Tibial nerve (tissue), 4 donors: ENCODE data around the gene PTPA. TPM values are rescaled to one million over a fixed set of nuclear protein-coding genes. Genes with fewer than 3 reads are reported as not detected.
A peak's percentile ranks its signal among the peaks of the same experiment; 100 is the strongest.
"Not testable (repeated sequence)": the region's sequence is repeated elsewhere in the genome, so short reads cannot be mapped to it uniquely, and the experiment has no call there.

ENCODE experiments used
- DNase-seq, 2 donors: peaks; one replicate each; pipeline ENCODE4 v3.0.0-alpha.2; 2019; ENCODE audit warnings: low spot score in 2 of 2
- H3K27ac ChIP-seq, 4 donors: fragments of 200-600 bp; sonication (generic) in 3 of 4; one replicate each; pipeline ENCODE4 v1.5.1; 2017 to 2019; ENCODE audit warnings: mild to moderate bottlenecking in 1 of 4
- H3K27me3 ChIP-seq, 2 donors: fragments of 200-600 bp; sonication (generic) in 1 of 2; one replicate each; pipeline versions ENCODE4 v1.5.1 to v1.6.0; 2017 to 2019
- H3K36me3 ChIP-seq, 3 donors: fragments of 200-600 bp; sonication (generic); one replicate each; pipeline ENCODE4 v1.5.1; 2018 to 2019
- H3K4me1 ChIP-seq, 4 donors: fragments of 200-600 bp; sonication (generic) in 3 of 4; one replicate each; pipeline ENCODE4 v1.5.1; 2017 to 2019
- H3K4me3 ChIP-seq, 4 donors: fragments of 200-600 bp; sonication (generic) in 3 of 4; one replicate each; pipeline ENCODE4 v1.5.1; 2017 to 2019; ENCODE audit warnings: mild to moderate bottlenecking in 1 of 4, moderate library complexity in 1 of 4
- H3K9me3 ChIP-seq, 4 donors: fragments of 200-600 bp; sonication (generic) in 3 of 4; one replicate each; pipeline ENCODE4 v1.5.1; 2017 to 2019
- CTCF ChIP-seq, 5 experiments: fragments of 200-600 bp in 3 of 5; fragments of 450-650 bp in 2 of 5; sonication (generic) in 3 of 5; IDR thresholded peaks; one replicate each; pipeline ENCODE4 v1.5.1; 2016 to 2019; ENCODE audit warnings: antibody characterized with exemption in 5 of 5, mild to moderate bottlenecking in 3 of 5, moderate library complexity in 2 of 5
- EP300 ChIP-seq, 2 donors: sonication (generic); formaldehyde crosslinking; IDR thresholded peaks; one replicate each; pipeline ENCODE4 v1.6.1; 2017; ENCODE audit warnings: antibody characterized with exemption in 2 of 2, mild to moderate bottlenecking in 1 of 2
- POLR2A ChIP-seq, 2 donors: fragments of 450-650 bp; IDR thresholded peaks; one replicate each; pipeline ENCODE4 v1.6.1; 2017; ENCODE audit warnings: antibody characterized with exemption in 2 of 2, mild to moderate bottlenecking in 2 of 2, moderate library complexity in 2 of 2
- WGBS, 2 donors: methylation state at CpG; one replicate each; pipeline ENCODE4 v1.1.5; 2018; 5-methylcytosine and 5-hydroxymethylcytosine counted together
- total RNA-seq, 4 donors: library from RNA; depleted of rRNA; stranded (reverse); fragments of >200 nt; gene quantifications; one replicate each; pipeline ENCODE4 v1.1.0, GENCODE V29; 2016

The PTPA gene
- total RNA-seq, 4 donors from 2014 or later = 38.0 to 50.1 (median 44.0) TPM

GRCh38 chr9:129124506-129125069, 13.4 kb downstream of the PTPA start:
- H3K27ac ChIP-seq = no peak overlapping the region
- 71 to 87% methylated on average over 3 of the region's 3 CpGs for WGBS, 2 donors
- no peaks in the 10 kb centered on the region for H3K4me1 ChIP-seq
- no peak for DNase-seq
- no peak overlapping the region for H3K4me3 ChIP-seq
- H3K27me3 ChIP-seq = no peaks in the 10 kb centered on the region
- H3K9me3 ChIP-seq = no peaks in the 10 kb centered on the region
- H3K36me3 ChIP-seq = peaks cover 0 to 82% (median 6%) of the 10 kb centered on the region in 3 donors
- TF ChIP-seq CTCF (IDR thresholded peaks at IDR 0.05) = no peak
- no peak for TF ChIP-seq POLR2A (IDR thresholded peaks at IDR 0.05)
- TF ChIP-seq EP300 (IDR thresholded peaks at IDR 0.05) = no peak

GRCh38 chr9:129125478-129125877, 14.3 kb downstream of the PTPA start:
- 88 to 96% methylated on average over 8 of the region's 8 CpGs for WGBS, 2 donors
- Histone ChIP-seq H3K9me3 (no peaks in the 10 kb centered on the region), H3K36me3 (peaks cover 0 to 89% (median 5%) of the 10 kb centered on the region in 3 donors)

GRCh38 chr9:129126749-129127618, 15.8 kb downstream of the PTPA start:
- WGBS, 2 donors = 69 to 84% methylated on average over 10 of the region's 10 CpGs
- H3K27ac ChIP-seq = peak overlapping the region in 1 of 4 donors; percentile 43
- no peak for DNase-seq
- H3K36me3 ChIP-seq = peaks cover 0 to 79% (median 0%) of the 10 kb centered on the region in 3 donors
- peaks cover 0 to 7% (median 0%) of the 10 kb centered on the region in 4 donors for H3K4me1 ChIP-seq
- H3K27me3 ChIP-seq = no peaks in the 10 kb centered on the region
- H3K4me3 ChIP-seq = no peak overlapping the region
- TF ChIP-seq EP300 (IDR thresholded peaks at IDR 0.05) = no peak
- no peak for TF ChIP-seq CTCF (IDR thresholded peaks at IDR 0.05)
- no peak for TF ChIP-seq POLR2A (IDR thresholded peaks at IDR 0.05)
- no peaks in the 10 kb centered on the region for H3K9me3 ChIP-seq

More at GRCh38 chr9:129125478-129125877, 14.3 kb downstream of the PTPA start:
- no peak overlapping the region for H3K4me3 ChIP-seq
- no peak overlapping the region for H3K27ac ChIP-seq
- H3K4me1 ChIP-seq = no peaks in the 10 kb centered on the region
- DNase-seq = no peak
- TF ChIP-seq EP300 (IDR thresholded peaks at IDR 0.05) = peak in 1 of 2 donors; percentile 11
- no peak for TF ChIP-seq POLR2A (IDR thresholded peaks at IDR 0.05)
- H3K27me3 ChIP-seq = no peaks in the 10 kb centered on the region

GRCh38 chr9:129128689-129129088, 17.5 kb downstream of the PTPA start:
- WGBS, 2 donors = 95 to 97% methylated on average over 5 of the region's 5 CpGs
- DNase-seq = no peak
- Histone ChIP-seq H3K27me3 (no peaks in the 10 kb centered on the region), H3K36me3 (peaks cover 0 to 71% (median 0%) of the 10 kb centered on the region in 3 donors), H3K4me3 (no peak overlapping the region), H3K27ac (no peak overlapping the region), H3K4me1 (peaks cover 0 to 11% (median 0%) of the 10 kb centered on the region in 4 donors), H3K9me3 (no peaks in the 10 kb centered on the region)
- TF ChIP-seq EP300 (IDR thresholded peaks at IDR 0.05) (no peak), POLR2A (IDR thresholded peaks at IDR 0.05) (no peak), CTCF (IDR thresholded peaks at IDR 0.05) (no peak)

- H3K4me3 ChIP-seq, DNase-seq, H3K9me3 ChIP-seq, H3K27ac ChIP-seq, H3K27me3 ChIP-seq: not testable (repeated sequence)
- WGBS, 2 donors = 83 to 85% methylated on average over 7 of the region's 7 CpGs
- H3K4me1 ChIP-seq = peaks cover 0 to 11% (median 0%) of the 10 kb centered on the region in 4 donors
- peaks cover 0 to 67% (median 0%) of the 10 kb centered on the region in 3 donors for H3K36me3 ChIP-seq
Observed at GRCh38 chr9:129130271-129130670, 19.1 kb downstream of the PTPA start.

- Histone ChIP-seq H3K27ac (no peak overlapping the region), H3K4me1 (peaks cover 0 to 11% (median 0%) of the 10 kb centered on the region in 4 donors), H3K4me3 (no peak overlapping the region), H3K27me3 (no peaks in the 10 kb centered on the region), H3K36me3 (peaks cover 0 to 64% (median 0%) of the 10 kb centered on the region in 3 donors), H3K9me3 (no peaks in the 10 kb centered on the region)
- TF ChIP-seq EP300 (IDR thresholded peaks at IDR 0.05) (no peak), POLR2A (IDR thresholded peaks at IDR 0.05) (no peak), CTCF (IDR thresholded peaks at IDR 0.05) (no peak)
- no peak for DNase-seq
- WGBS, 2 donors = 65 to 66% methylated on average over 3 of the region's 3 CpGs
Observed at GRCh38 chr9:129130791-129131190, 19.6 kb downstream of the PTPA start.
